HepG2 (cell line): ENCODE measurements around the gene MTA3. TPM values are rescaled to one million over a fixed set of nuclear protein-coding genes. Genes with fewer than 3 reads are reported as not detected.

Experiments
- ARID5B ChIP-seq: IDR thresholded peaks from 2 replicates; pipeline ENCODE4 v1.4.0; 2020; ENCODE audit warnings: mild to moderate bottlenecking, missing genetic modification reagents
- CEBPG ChIP-seq: IDR thresholded peaks from 2 replicates; pipeline ENCODE4 v1.6.1; 2016
- DPF2 ChIP-seq: sonication (generic); formaldehyde crosslinking; IDR thresholded peaks from 2 replicates; pipeline ENCODE4 v1.4.0; 2020; ENCODE audit warnings: mild to moderate bottlenecking, low read depth, missing genetic modification reagents, borderline replicate concordance
- GMEB1 ChIP-seq: sonication (generic); formaldehyde crosslinking; IDR thresholded peaks from 2 replicates; pipeline ENCODE4 v1.5.1; 2020; ENCODE audit warnings: missing genetic modification reagents, mild to moderate bottlenecking, borderline replicate concordance
- HOXA5 ChIP-seq: sonication (generic); formaldehyde crosslinking; IDR thresholded peaks from 2 replicates; pipeline ENCODE4 v1.4.0; 2020; ENCODE audit warnings: missing genetic modification reagents
- KDM1A ChIP-seq: IDR thresholded peaks from 2 replicates; pipeline ENCODE4 v1.6.1; 2016; ENCODE audit warnings: missing compliant biosample characterization
- MAF1 ChIP-seq: sonication (generic); formaldehyde crosslinking; IDR thresholded peaks from 2 replicates; pipeline ENCODE4 v1.5.0; 2020; ENCODE audit warnings: missing genetic modification reagents, borderline replicate concordance
- MLLT10 ChIP-seq: sonication (generic); formaldehyde crosslinking; IDR thresholded peaks from 2 replicates; pipeline ENCODE4 v1.4.0; 2020; ENCODE audit warnings: missing genetic modification reagents
- MLXIP ChIP-seq: sonication (generic); formaldehyde crosslinking; IDR thresholded peaks from 2 replicates; pipeline ENCODE4 v1.9.0; 2021; ENCODE audit warnings: missing genetic modification reagents, borderline replicate concordance
- NFKBIZ ChIP-seq: IDR thresholded peaks from 2 replicates; pipeline ENCODE4 v1.6.1; 2018; ENCODE audit warnings: missing genetic modification reagents, missing compliant biosample characterization
- RFXANK ChIP-seq: IDR thresholded peaks from 2 replicates; pipeline ENCODE4 v1.6.1; 2016
- SIX1 ChIP-seq: sonication (generic); formaldehyde crosslinking; IDR thresholded peaks from 2 replicates; pipeline ENCODE4 v1.4.0; 2020; ENCODE audit warnings: missing genetic modification reagents, borderline replicate concordance
- SMAD3 ChIP-seq: sonication (generic); formaldehyde crosslinking; IDR thresholded peaks from 2 replicates; pipeline ENCODE4 v1.4.0; 2020; ENCODE audit warnings: missing genetic modification reagents
- TBP ChIP-seq: sonication (generic); formaldehyde crosslinking; IDR thresholded peaks from 2 replicates; pipeline ENCODE4 v1.5.0; 2020; ENCODE audit warnings: missing genetic modification reagents
- TFAP4 ChIP-seq: sonication (generic); IDR thresholded peaks from 2 replicates; pipeline ENCODE4 v1.6.1; 2016; ENCODE audit warnings: low read depth, borderline replicate concordance
- TRIM22 ChIP-seq: fragments of 450-650 bp; IDR thresholded peaks from 2 replicates; pipeline ENCODE4 v1.6.1; 2017
- ZNF543 ChIP-seq: sonication (generic); formaldehyde crosslinking; IDR thresholded peaks from 2 replicates; pipeline ENCODE4 v1.4.0; 2020; ENCODE audit warnings: mild to moderate bottlenecking, missing genetic modification reagents
- ZNF629 ChIP-seq: sonication (generic); formaldehyde crosslinking; conservative IDR thresholded peaks from 2 replicates; pipeline ENCODE4 v1.5.0; 2020; ENCODE audit warnings: missing genetic modification reagents
- polyA plus RNA-seq, 8 experiments: library from polyadenylated mRNA; depleted of rRNA in 3 of 8; stranded (reverse) in 7 of 8; unstranded in 1 of 8; fragments of >200 nt; fragmentation: Illumina TruSeq in 4 of 8; extraction: Trizol in 4 of 8; gene quantifications; 2 replicates each; pipeline versions ENCODE4 v1.2.1 to v1.2.3, GENCODE V29; 2011 to 2016; ENCODE audit warnings: low read depth in 4 of 8, missing spikeins in 1 of 8, mixed read lengths in 1 of 8; ENCODE audit not compliant: insufficient read depth in 1 of 8
- total RNA-seq, 5 experiments: library from RNA; depleted of rRNA; stranded (reverse); fragments of >200 nt; fragmentation: Illumina TruSeq; extraction: Trizol; gene quantifications; 2 replicates each; pipeline ENCODE4 v1.2.3, GENCODE V29; 2016; ENCODE audit warnings: low read depth in 1 of 5

The MTA3 gene
- total and polyA plus RNA-seq, 2 of the 13 experiments (the other 11 are each of a cell fraction or from before 2014, with no cell fraction given) = 48.8 to 77.8 TPM

GRCh38 chr2:42573256-42573655 is 4.8 kb downstream of the MTA3 start (continued):
- no peak for TF ChIP-seq MLXIP (CRISPR knock-in tag)
- no peak for TF ChIP-seq GMEB1 (CRISPR knock-in tag)
- TF ChIP-seq SIX1 (CRISPR knock-in tag) = no peak
- TF ChIP-seq RFXANK (CRISPR knock-in tag) = no peak
- TF ChIP-seq ZNF629 (CRISPR knock-in tag) = 0 out of 2 replicates have a peak, but pooled peaks have one; percentile 8
- TF ChIP-seq TRIM22 = no peak
- TF ChIP-seq KDM1A (CRISPR knock-in tag) = no peak
- TF ChIP-seq CEBPG = no peak
- no peak for TF ChIP-seq ZNF543 (CRISPR knock-in tag)
- peak; percentile 8; the same call in 1 of the 2 replicates for TF ChIP-seq ARID5B (CRISPR knock-in tag)
- 0 out of 2 replicates have a peak, but pooled peaks have one; percentile 3 for TF ChIP-seq MAF1 (CRISPR knock-in tag)
- no peak for TF ChIP-seq NFKBIZ (CRISPR knock-in tag)
- no peak for TF ChIP-seq SMAD3 (CRISPR knock-in tag)
- no peak for TF ChIP-seq MLLT10 (CRISPR knock-in tag)
- no peak for TF ChIP-seq TFAP4
- no peak for TF ChIP-seq DPF2 (CRISPR knock-in tag)
- 0 out of 2 replicates have a peak, but pooled peaks have one; percentile 5 for TF ChIP-seq HOXA5 (CRISPR knock-in tag)
- no peak for TF ChIP-seq TBP (CRISPR knock-in tag)
